ENCODE data around the gene ZNF333.

- TF ChIP-seq POLR2A (IDR thresholded peaks at IDR 0.05; ENCODE audit: low read depth, low read length), result no peak
- TF ChIP-seq POLR2AphosphoS5 (IDR thresholded peaks at IDR 0.05; ENCODE audit: low read depth, low read length), result no peak
Measured at GRCh38 chr19:14733574-14733973, 43.7 kb downstream of the ZNF333 start.
